IMR-90 (cell line): Measurements from ENCODE around the gene GRIK3. TPM values are rescaled to one million over a fixed set of nuclear protein-coding genes. Genes with fewer than 3 reads are reported as not detected.

Experiments used
- ATAC-seq: fragments of 200-7000 bp; cut with Tn5 transposase; 2 replicates; pipeline ENCODE4 v1.9.1; 2020; ENCODE audit warnings: low read depth, mild to moderate bottlenecking, moderate library complexity
- BruUV-seq: library from RNA; stranded (reverse); fragments of 400-500 nt; replicated peaks from 2 replicates; lab custom pipeline; 2021; lab: Mats Ljungman, UMichigan
- CTCF ChIA-PET: fragments of 300-600 bp; formaldehyde crosslinking; extraction: SDS; loops from one replicate; lab custom pipeline; 2021; ENCODE audit warnings: antibody characterized with exemption; lab: Yijun Ruan, JAX
- POLR2A ChIA-PET: fragments of 300-600 bp; sonication (Branson Sonifier 250); formaldehyde crosslinking; loops from one replicate; lab custom pipeline; 2022; ENCODE audit warnings: antibody characterized with exemption; ENCODE audit not compliant: unreplicated experiment; lab: Charles Lee
- DNase-seq: peaks from one replicate; pipeline ENCODE4 v3.0.0; 2013
- H2AFZ ChIP-seq: replicated peaks from 2 replicates; pipeline ENCODE3; 2013; ENCODE audit warnings: low read length, mild to moderate bottlenecking; ENCODE audit not compliant: poor library complexity
- H2AK5ac ChIP-seq: 2 replicates; pipeline ENCODE4 v1.6.1; 2013; ENCODE audit warnings: low read depth, low read length, inconsistent platforms
- H2AK9ac ChIP-seq: replicated peaks from 2 replicates; pipeline ENCODE3; 2013; ENCODE audit warnings: mild to moderate bottlenecking, low read depth, low read length, moderate library complexity; ENCODE audit not compliant: poor library complexity
- H2BK120ac ChIP-seq: 2 replicates; pipeline ENCODE4 v1.6.1; 2013; ENCODE audit warnings: low read depth, low read length, inconsistent platforms
- H2BK15ac ChIP-seq: 3 replicates; pipeline ENCODE4 v1.6.1; 2013; ENCODE audit warnings: low read depth, low read length, inconsistent platforms
- H2BK20ac ChIP-seq: 2 replicates; pipeline ENCODE4 v1.6.1; 2013; ENCODE audit warnings: low read depth, mild to moderate bottlenecking, inconsistent platforms, low read length, moderate library complexity
- H2BK5ac ChIP-seq: 2 replicates; pipeline ENCODE4 v1.6.1; 2013; ENCODE audit warnings: mild to moderate bottlenecking, low read depth, low read length, inconsistent platforms; ENCODE audit not compliant: poor library complexity, severe bottlenecking
- H3K14ac ChIP-seq: replicated peaks from 2 replicates; pipeline ENCODE4 v1.6.1; 2013; ENCODE audit warnings: low read depth, low read length, inconsistent platforms
- H3K18ac ChIP-seq: 2 replicates; pipeline ENCODE4 v1.6.1; 2013; ENCODE audit warnings: low read depth, low read length, control low read depth
- H3K23ac ChIP-seq: 2 replicates; pipeline ENCODE4 v1.6.1; 2013; ENCODE audit warnings: low read depth, low read length, inconsistent platforms
- H3K27ac ChIP-seq: 2 replicates; pipeline ENCODE4 v1.5.1; 2013; ENCODE audit warnings: mild to moderate bottlenecking, control low read depth, low read length; ENCODE audit not compliant: insufficient read depth
- H3K27me3 ChIP-seq: 2 replicates; pipeline ENCODE4 v1.6.1; 2013; ENCODE audit warnings: low read length; ENCODE audit not compliant: control insufficient read depth, insufficient read depth
- H3K36me3 ChIP-seq: 2 replicates; pipeline ENCODE4 v1.6.1; 2013; ENCODE audit warnings: low read length, mixed read lengths; ENCODE audit not compliant: control insufficient read depth, insufficient read depth
- H3K4ac ChIP-seq: 2 replicates; pipeline ENCODE4 v1.6.1; 2013; ENCODE audit warnings: low read depth, low read length, inconsistent platforms
- H3K4me1 ChIP-seq: 2 replicates; pipeline ENCODE4 v1.6.1; 2013; ENCODE audit warnings: low read length, mixed read lengths; ENCODE audit not compliant: control insufficient read depth, insufficient read depth
- H3K4me2 ChIP-seq: 2 replicates; pipeline ENCODE4 v1.6.1; 2013; ENCODE audit warnings: low read depth, mild to moderate bottlenecking, control low read depth, low read length, moderate library complexity
- H3K4me3 ChIP-seq: 2 replicates; pipeline ENCODE4 v1.5.1; 2013; ENCODE audit warnings: low read depth, mild to moderate bottlenecking, control low read depth, low read length, moderate library complexity; ENCODE audit not compliant: insufficient read depth
- H3K56ac ChIP-seq: 2 replicates; pipeline ENCODE4 v1.6.1; 2013; ENCODE audit warnings: low read length, inconsistent platforms; ENCODE audit not compliant: insufficient read depth; ENCODE audit errors: extremely low read depth
- H3K79me1 ChIP-seq, 2 experiments: 2 replicates each; pipeline ENCODE4 v1.6.1; 2013; ENCODE audit warnings: low read length in 2 of 2, inconsistent platforms in 1 of 2, low read depth in 1 of 2
- H3K9ac ChIP-seq: 2 replicates; pipeline ENCODE4 v1.6.1; 2013; ENCODE audit warnings: low read depth, low read length, control low read depth
- H3K9me1 ChIP-seq: 2 replicates; pipeline ENCODE4 v1.6.1; 2013; ENCODE audit warnings: low read length, inconsistent platforms; ENCODE audit not compliant: insufficient read depth
- H3K9me3 ChIP-seq: 2 replicates; pipeline ENCODE4 v1.6.1; 2013; ENCODE audit warnings: low read length; ENCODE audit not compliant: control insufficient read depth, insufficient read depth
- H4K20me1 ChIP-seq: 2 replicates; pipeline ENCODE4 v1.6.1; 2013; ENCODE audit warnings: low read length, inconsistent platforms; ENCODE audit not compliant: insufficient read depth
- H4K5ac ChIP-seq: 2 replicates; pipeline ENCODE4 v1.6.1; 2013; ENCODE audit warnings: mild to moderate bottlenecking, low read depth, low read length, control low read depth
- H4K8ac ChIP-seq, 2 experiments: 2 replicates each; pipeline ENCODE4 v1.6.1; 2013; ENCODE audit warnings: low read depth in 2 of 2, low read length in 2 of 2, control low read depth in 1 of 2, inconsistent platforms in 1 of 2
- H4K91ac ChIP-seq: 2 replicates; pipeline ENCODE4 v1.6.1; 2013; ENCODE audit warnings: low read depth, low read length, inconsistent platforms; ENCODE audit not compliant: insufficient read depth
- BHLHE40 ChIP-seq: fragments of 150-350 bp; IDR thresholded peaks from 2 replicates; pipeline ENCODE4 v1.6.1; 2016; ENCODE audit warnings: mild to moderate bottlenecking, low read depth, low read length
- FOS ChIP-seq: fragments of 150-350 bp; IDR thresholded peaks from 2 replicates; pipeline ENCODE4 v1.6.1; 2016; ENCODE audit warnings: low read depth, low read length
- MAZ ChIP-seq: IDR thresholded peaks from 2 replicates; pipeline ENCODE4 v1.6.1; 2012; ENCODE audit warnings: low read depth, mild to moderate bottlenecking, low read length, improper control_type of control experiment, moderate library complexity, borderline replicate concordance
- MXI1 ChIP-seq: IDR thresholded peaks from 2 replicates; pipeline ENCODE4 v1.6.1; 2012; ENCODE audit warnings: low read depth, mild to moderate bottlenecking, low read length, moderate library complexity, borderline replicate concordance
- RAD21 ChIP-seq: IDR thresholded peaks from 2 replicates; pipeline ENCODE4 v1.6.1; 2012; ENCODE audit warnings: low read length, improper control_type of control experiment
- RFX5 ChIP-seq: IDR thresholded peaks from 2 replicates; pipeline ENCODE4 v1.8.0; 2012; ENCODE audit warnings: low read depth, mild to moderate bottlenecking, low read length, moderate library complexity
- SMC3 ChIP-seq: fragments of 150-350 bp; IDR thresholded peaks from 2 replicates; pipeline ENCODE4 v1.6.1; 2016; ENCODE audit warnings: low read depth, mild to moderate bottlenecking, antibody characterized with exemption, low read length, moderate library complexity
- WGBS, 2 experiments: methylation state at CpG; one replicate each; pipeline versions ENCODE4 v1.1.5 to v1.1.7; 2013; ENCODE audit warnings: missing lambda C conversion rate in 2 of 2; ENCODE audit not compliant: insufficient read length in 1 of 2; ENCODE audit errors: extremely low coverage in 2 of 2; 5-methylcytosine and 5-hydroxymethylcytosine counted together
- dilution Hi-C: fragments of 300-500 bp; cut with HindIII; formaldehyde crosslinking; loops from one replicate; pipeline ENCODE4 v1.14.3; 2018; ENCODE audit warnings: low sequenced_read_pairs; ENCODE audit not compliant: unreplicated experiment
- in situ Hi-C: fragments of 300-500 bp; cut with MboI; formaldehyde crosslinking; loops from 3 replicates; pipeline ENCODE4 v1.14.3; 2019; ENCODE audit warnings: low sequenced_read_pairs, inconsistent platforms, mixed read lengths
- intact Hi-C: fragments of 100-400 bp; cut with micrococcal nuclease; formaldehyde crosslinking; loops from 2 replicates; pipeline ENCODE4 v1.10.0; 2022
- polyA plus RNA-seq, 3 experiments: library from polyadenylated mRNA; depleted of rRNA; stranded (reverse); fragments of >200 nt; gene quantifications; 2 replicates each; pipeline ENCODE4 v1.2.3, GENCODE V29; 2012; ENCODE audit warnings: low replicate concordance in 1 of 3
- total RNA-seq: library from RNA; depleted of rRNA; stranded (reverse); fragments of >200 nt; gene quantifications from 2 replicates; pipeline ENCODE4 v1.2.3, GENCODE V29; 2012
- TF ChIP-seq, protein P1 (sequence below): fragments of 150-350 bp; IDR thresholded peaks from 2 replicates; pipeline ENCODE4 v1.6.1; 2016; ENCODE audit warnings: low read depth, mild to moderate bottlenecking, low read length, moderate library complexity, borderline replicate concordance

GRIK3 gene
- total and polyA plus RNA-seq, 2 of the 4 experiments (the other 2 are of a cell fraction) = not detected

DNA sequence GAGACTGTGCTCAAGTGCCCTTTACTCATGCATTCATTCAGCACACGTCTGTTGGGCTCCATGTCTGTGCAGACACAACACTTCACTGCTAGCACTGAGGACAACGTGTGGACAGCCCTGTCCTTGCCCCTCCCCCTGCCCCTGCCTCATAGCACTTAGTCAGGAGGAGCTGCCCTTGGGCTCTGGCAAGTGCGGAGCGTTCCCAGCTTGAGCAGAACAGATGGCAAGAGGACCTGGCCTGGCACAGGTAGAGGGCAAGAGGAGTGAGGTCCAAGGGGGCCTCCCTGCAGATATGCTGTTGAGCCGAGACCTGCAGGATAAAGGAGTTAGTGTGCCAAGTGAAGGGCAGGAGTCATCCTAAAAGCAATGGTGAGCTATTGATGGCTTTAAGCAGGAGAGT, 81.3 kb downstream of the GRIK3 start:
- no peak overlapping the region for H2AK9ac ChIP-seq
- no peak overlapping the region for H2AK5ac ChIP-seq
- no peak overlapping the region for H2BK120ac ChIP-seq
- H3K4ac ChIP-seq = no peak overlapping the region
- WGBS, 2 experiments = 40% methylated on average over 1 of the region's 5 CpGs; no CpG with 5 or more reads in 1 of the 2 experiments
- ChIA-PET POLR2A (no interaction called here), CTCF (no interaction called here)
- H3K27ac ChIP-seq = no peak overlapping the region
- no peak for TF ChIP-seq SMC3
- TF ChIP-seq, protein P1, sequence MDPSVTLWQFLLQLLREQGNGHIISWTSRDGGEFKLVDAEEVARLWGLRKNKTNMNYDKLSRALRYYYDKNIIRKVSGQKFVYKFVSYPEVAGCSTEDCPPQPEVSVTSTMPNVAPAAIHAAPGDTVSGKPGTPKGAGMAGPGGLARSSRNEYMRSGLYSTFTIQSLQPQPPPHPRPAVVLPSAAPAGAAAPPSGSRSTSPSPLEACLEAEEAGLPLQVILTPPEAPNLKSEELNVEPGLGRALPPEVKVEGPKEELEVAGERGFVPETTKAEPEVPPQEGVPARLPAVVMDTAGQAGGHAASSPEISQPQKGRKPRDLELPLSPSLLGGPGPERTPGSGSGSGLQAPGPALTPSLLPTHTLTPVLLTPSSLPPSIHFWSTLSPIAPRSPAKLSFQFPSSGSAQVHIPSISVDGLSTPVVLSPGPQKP = no peak
- TF ChIP-seq RAD21 = no peak
- TF ChIP-seq FOS = no peak
- TF ChIP-seq MXI1 = no peak
- no peak for TF ChIP-seq BHLHE40
- TF ChIP-seq MAZ = no peak
- TF ChIP-seq RFX5 = no peak
- H3K18ac ChIP-seq = no peak overlapping the region
- no peak overlapping the region for H2BK15ac ChIP-seq
- dilution Hi-C loops = no loop called here
- H3K9me3 ChIP-seq = no peaks in the 10 kb centered on the region; the same call in 1 of the 2 replicates
- H3K14ac ChIP-seq = no peak overlapping the region
- H2AFZ ChIP-seq = no peak overlapping the region
- H4K91ac ChIP-seq = no peak overlapping the region
- H2BK20ac ChIP-seq = no peak overlapping the region
- H4K8ac ChIP-seq = no peak overlapping the region
- H4K5ac ChIP-seq = no peak overlapping the region
- H4K20me1 ChIP-seq = no peaks in the 10 kb centered on the region
- H3K56ac ChIP-seq = no peak overlapping the region
- H3K79me1 ChIP-seq = no peaks in the 10 kb centered on the region
- no peak overlapping the region for H3K4me2 ChIP-seq
- H3K23ac ChIP-seq = no peak overlapping the region
- no peak overlapping the region for H3K4me3 ChIP-seq
- H3K4me1 ChIP-seq = no peaks in the 10 kb centered on the region
- BruUV-seq = no TSS peak
- no peak overlapping the region for H3K9ac ChIP-seq
- DNase-seq (no peak), ATAC-seq (no peak)
- H3K9me1 ChIP-seq = no peaks in the 10 kb centered on the region; the same call in 1 of the 2 replicates
- H2BK5ac ChIP-seq = no peak overlapping the region
- in situ Hi-C loops = no loop called here
- H3K27me3 ChIP-seq = no peaks in the 10 kb centered on the region
- H3K36me3 ChIP-seq = no peaks in the 10 kb centered on the region
- intact Hi-C loops = no loop called here
